ENCODE data around the gene CRABP2. TPM values are rescaled to one million over a fixed set of nuclear protein-coding genes. Genes with fewer than 3 reads are reported as not detected.
A peak's percentile ranks its signal among the peaks of the same experiment; 100 is the strongest.

The CRABP2 gene
- total and polyA plus RNA-seq, 2 of the 13 experiments (the other 11 are each of a cell fraction or from before 2014, with no cell fraction given): 0.40 to 0.60 TPM

DNA sequence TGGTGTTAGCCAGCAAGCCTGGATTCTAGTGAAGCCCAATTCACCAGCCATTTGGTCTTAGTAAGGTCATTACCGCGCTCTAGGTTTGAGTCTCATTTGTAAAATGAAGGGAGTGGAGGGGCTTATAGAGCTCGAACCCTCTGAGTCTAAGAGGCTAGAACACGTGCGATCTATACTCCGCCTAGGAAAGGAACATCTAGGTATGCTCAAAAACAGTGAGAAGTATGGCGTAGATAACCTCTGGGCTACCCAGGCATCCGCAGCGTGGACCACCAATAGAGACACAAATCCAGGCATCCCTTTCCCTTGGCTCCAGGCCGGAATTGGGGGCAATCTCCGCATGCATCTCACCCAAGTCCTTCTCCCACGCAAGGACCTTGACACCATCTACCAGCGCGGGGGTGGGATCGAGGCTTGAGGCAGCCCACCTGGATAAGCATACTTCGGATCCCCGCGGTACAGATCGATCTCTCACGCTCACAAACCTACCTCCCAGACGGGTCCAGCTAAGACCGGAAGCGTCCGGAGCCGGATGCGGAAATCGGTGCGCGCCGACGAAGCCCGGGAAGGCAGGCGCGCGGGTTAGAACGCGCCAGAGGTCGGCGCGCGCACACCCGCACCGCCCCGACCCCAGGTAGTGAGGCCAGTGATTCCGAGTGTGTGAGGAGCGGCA is 22.7 kb upstream of the CRABP2 start, which contains the start of gene METTL25B (continued):
- TF ChIP-seq, protein P1, sequence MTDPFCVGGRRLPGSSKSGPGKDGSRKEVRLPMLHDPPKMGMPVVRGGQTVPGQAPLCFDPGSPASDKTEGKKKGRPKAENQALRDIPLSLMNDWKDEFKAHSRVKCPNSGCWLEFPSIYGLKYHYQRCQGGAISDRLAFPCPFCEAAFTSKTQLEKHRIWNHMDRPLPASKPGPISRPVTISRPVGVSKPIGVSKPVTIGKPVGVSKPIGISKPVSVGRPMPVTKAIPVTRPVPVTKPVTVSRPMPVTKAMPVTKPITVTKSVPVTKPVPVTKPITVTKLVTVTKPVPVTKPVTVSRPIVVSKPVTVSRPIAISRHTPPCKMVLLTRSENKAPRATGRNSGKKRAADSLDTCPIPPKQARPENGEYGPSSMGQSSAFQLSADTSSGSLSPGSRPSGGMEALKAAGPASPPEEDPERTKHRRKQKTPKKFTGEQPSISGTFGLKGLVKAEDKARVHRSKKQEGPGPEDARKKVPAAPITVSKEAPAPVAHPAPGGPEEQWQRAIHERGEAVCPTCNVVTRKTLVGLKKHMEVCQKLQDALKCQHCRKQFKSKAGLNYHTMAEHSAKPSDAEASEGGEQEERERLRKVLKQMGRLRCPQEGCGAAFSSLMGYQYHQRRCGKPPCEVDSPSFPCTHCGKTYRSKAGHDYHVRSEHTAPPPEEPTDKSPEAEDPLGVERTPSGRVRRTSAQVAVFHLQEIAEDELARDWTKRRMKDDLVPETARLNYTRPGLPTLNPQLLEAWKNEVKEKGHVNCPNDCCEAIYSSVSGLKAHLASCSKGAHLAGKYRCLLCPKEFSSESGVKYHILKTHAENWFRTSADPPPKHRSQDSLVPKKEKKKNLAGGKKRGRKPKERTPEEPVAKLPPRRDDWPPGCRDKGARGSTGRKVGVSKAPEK (CRISPR knock-in tag; IDR thresholded peaks at IDR 0.05; ENCODE audit: borderline replicate concordance): 0 out of 2 replicates have a peak, but pooled peaks have one; percentile 29
- no peak for TF ChIP-seq ZNF576 (CRISPR knock-in tag; IDR thresholded peaks at IDR 0.05)
- 0 out of 2 replicates have a peak, but pooled peaks have one; percentile 23 for TF ChIP-seq CSRNP1 (CRISPR knock-in tag; IDR thresholded peaks at IDR 0.05)
- no peak for TF ChIP-seq PHF21A (CRISPR knock-in tag; IDR thresholded peaks at IDR 0.05)
- TF ChIP-seq ZNF430 (CRISPR knock-in tag; IDR thresholded peaks at IDR 0.05): 0 out of 2 replicates have a peak, but pooled peaks have one; percentile 15
- peak; percentile 20; the same call in 1 of the 2 replicates for TF ChIP-seq ELF3 (CRISPR knock-in tag; IDR thresholded peaks at IDR 0.05)
- TF ChIP-seq PHF8 (CRISPR knock-in tag; IDR thresholded peaks at IDR 0.05): peak; percentile 89
- no peak for TF ChIP-seq NR2F1 (CRISPR knock-in tag; IDR thresholded peaks at IDR 0.05)
- 0 out of 2 replicates have a peak, but pooled peaks have one; percentile 24 for TF ChIP-seq ZSCAN25 (CRISPR knock-in tag; IDR thresholded peaks at IDR 0.05)
- peak; percentile 89 for TF ChIP-seq THAP11 (CRISPR knock-in tag; IDR thresholded peaks at IDR 0.05)
- TF ChIP-seq KAT8 (CRISPR knock-in tag; IDR thresholded peaks at IDR 0.05): peak; percentile 82
- TF ChIP-seq KMT2B (CRISPR knock-in tag; IDR thresholded peaks at IDR 0.05): 0 out of 2 replicates have a peak, but pooled peaks have one; percentile 46
